HepG2 (cell line): ENCODE data around the gene FGA. TPM values are rescaled to one million over a fixed set of nuclear protein-coding genes. Genes with fewer than 3 reads are reported as not detected.

Source experiments
- ARNT ChIP-seq: fragments of 450-650 bp; IDR thresholded peaks from 2 replicates; pipeline ENCODE4 v1.6.1; 2017
- BRCA1 ChIP-seq: sonication (generic); formaldehyde crosslinking; IDR thresholded peaks from 2 replicates; pipeline ENCODE4 v1.4.0; 2020; ENCODE audit warnings: missing genetic modification reagents
- CBX1 ChIP-seq: IDR thresholded peaks from one replicate; pipeline ENCODE4 v1.6.1; 2016; ENCODE audit warnings: antibody characterized with exemption, low read depth
- KLF13 ChIP-seq: sonication (generic); formaldehyde crosslinking; IDR thresholded peaks from 2 replicates; pipeline ENCODE4 v1.4.0; 2020; ENCODE audit warnings: mild to moderate bottlenecking, missing genetic modification reagents
- MAFG ChIP-seq: sonication (generic); formaldehyde crosslinking; IDR thresholded peaks from 2 replicates; pipeline ENCODE4 v1.5.1; 2020; ENCODE audit warnings: mild to moderate bottlenecking, missing genetic modification reagents
- MEF2D ChIP-seq: sonication (generic); formaldehyde crosslinking; IDR thresholded peaks from 2 replicates; pipeline ENCODE4 v1.5.1; 2020; ENCODE audit warnings: mild to moderate bottlenecking, missing genetic modification reagents
- MYNN ChIP-seq: sonication (generic); formaldehyde crosslinking; IDR thresholded peaks from 2 replicates; pipeline ENCODE4 v1.4.0; 2020; ENCODE audit warnings: mild to moderate bottlenecking, low read depth, missing genetic modification reagents
- POLR2AphosphoS2 ChIP-seq: IDR thresholded peaks from 2 replicates; pipeline ENCODE4 v1.6.1; 2011; ENCODE audit warnings: low read depth, low read length, improper control_type of control experiment
- ZNF143 ChIP-seq: sonication (generic); formaldehyde crosslinking; IDR thresholded peaks from 2 replicates; pipeline ENCODE4 v1.4.0; 2020; ENCODE audit warnings: missing genetic modification reagents
- ZNF501 ChIP-seq: sonication (generic); formaldehyde crosslinking; IDR thresholded peaks from 2 replicates; pipeline ENCODE4 v1.5.1; 2020; ENCODE audit warnings: mild to moderate bottlenecking, moderate library complexity, missing genetic modification reagents
- ZNF713 ChIP-seq: sonication (generic); formaldehyde crosslinking; IDR thresholded peaks from 2 replicates; pipeline ENCODE4 v1.4.0; 2020; ENCODE audit warnings: mild to moderate bottlenecking, missing genetic modification reagents
- ZSCAN31 ChIP-seq: sonication (generic); formaldehyde crosslinking; IDR thresholded peaks from 2 replicates; pipeline ENCODE4 v1.5.0; 2020; ENCODE audit warnings: low read depth, mild to moderate bottlenecking, missing genetic modification reagents
- ZSCAN9 ChIP-seq: IDR thresholded peaks from 2 replicates; pipeline ENCODE4 v1.6.1; 2016; ENCODE audit warnings: borderline replicate concordance
- polyA plus RNA-seq, 8 experiments: library from polyadenylated mRNA; depleted of rRNA in 3 of 8; stranded (reverse) in 7 of 8; unstranded in 1 of 8; fragments of >200 nt; fragmentation: Illumina TruSeq in 4 of 8; extraction: Trizol in 4 of 8; gene quantifications; 2 replicates each; pipeline versions ENCODE4 v1.2.1 to v1.2.3, GENCODE V29; 2011 to 2016; ENCODE audit warnings: low read depth in 4 of 8, missing spikeins in 1 of 8, mixed read lengths in 1 of 8; ENCODE audit not compliant: insufficient read depth in 1 of 8
- total RNA-seq, 5 experiments: library from RNA; depleted of rRNA; stranded (reverse); fragments of >200 nt; fragmentation: Illumina TruSeq; extraction: Trizol; gene quantifications; 2 replicates each; pipeline ENCODE4 v1.2.3, GENCODE V29; 2016; ENCODE audit warnings: low read depth in 1 of 5
- TF ChIP-seq, protein P1 (sequence below): sonication (generic); formaldehyde crosslinking; IDR thresholded peaks from 2 replicates; pipeline ENCODE4 v1.4.0; 2020; ENCODE audit warnings: missing genetic modification reagents, borderline replicate concordance
- TF ChIP-seq, protein P2 (sequence below): sonication (generic); formaldehyde crosslinking; IDR thresholded peaks from 2 replicates; pipeline ENCODE4 v1.4.0; 2020; ENCODE audit warnings: missing genetic modification reagents
- TF ChIP-seq, protein P3 (sequence below): sonication (generic); formaldehyde crosslinking; IDR thresholded peaks from 2 replicates; pipeline ENCODE4 v1.4.0; 2020; ENCODE audit warnings: missing genetic modification reagents; ENCODE audit errors: not compliant biosample characterization
- TF ChIP-seq, protein P4 (sequence below), 2 experiments: sonication (generic) in 1 of 2; formaldehyde crosslinking in 1 of 2; IDR thresholded peaks; 2 replicates each; pipeline versions ENCODE4 v1.4.0 to v1.6.1; 2016 to 2020; ENCODE audit warnings: borderline replicate concordance in 1 of 2, low read depth in 1 of 2, mild to moderate bottlenecking in 1 of 2, missing genetic modification reagents in 1 of 2

FGA gene
- total and polyA plus RNA-seq, 2 of the 13 experiments (the other 11 are each of a cell fraction or from before 2014, with no cell fraction given), result 640 to 1,523 TPM

DNA sequence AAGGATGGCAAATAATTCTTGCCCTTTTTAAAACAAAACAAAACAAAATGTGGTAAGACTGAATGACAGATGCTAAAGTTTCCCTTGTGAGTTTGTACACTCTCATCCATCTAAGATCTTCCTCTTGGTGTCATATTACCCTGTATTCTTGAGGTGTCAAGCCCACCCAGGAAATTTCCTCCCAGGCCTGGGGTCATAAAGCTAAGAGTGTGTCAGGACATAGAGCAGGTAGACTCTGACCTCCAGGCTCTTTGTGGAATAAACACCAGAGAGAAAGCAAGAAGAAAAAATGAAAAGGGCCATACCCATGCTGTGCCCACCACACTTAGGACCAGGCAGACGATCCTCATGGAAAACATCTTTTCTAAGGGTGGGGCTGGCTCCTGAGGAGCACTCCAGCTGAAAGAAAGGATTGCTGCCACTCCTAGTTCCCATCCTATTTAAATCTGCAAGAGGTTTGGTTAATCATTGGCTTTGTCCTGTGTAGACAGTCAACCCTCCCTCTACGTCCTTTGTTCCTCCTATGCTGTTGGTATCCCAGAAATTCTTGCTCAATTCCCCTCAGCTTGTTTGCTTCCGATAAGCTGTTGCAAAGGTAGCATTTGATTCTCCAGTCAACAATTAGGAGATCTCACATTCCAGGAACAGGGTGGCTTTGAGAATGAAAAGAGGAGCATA lies at the start of gene FGA (continued):
- TF ChIP-seq, protein P1, sequence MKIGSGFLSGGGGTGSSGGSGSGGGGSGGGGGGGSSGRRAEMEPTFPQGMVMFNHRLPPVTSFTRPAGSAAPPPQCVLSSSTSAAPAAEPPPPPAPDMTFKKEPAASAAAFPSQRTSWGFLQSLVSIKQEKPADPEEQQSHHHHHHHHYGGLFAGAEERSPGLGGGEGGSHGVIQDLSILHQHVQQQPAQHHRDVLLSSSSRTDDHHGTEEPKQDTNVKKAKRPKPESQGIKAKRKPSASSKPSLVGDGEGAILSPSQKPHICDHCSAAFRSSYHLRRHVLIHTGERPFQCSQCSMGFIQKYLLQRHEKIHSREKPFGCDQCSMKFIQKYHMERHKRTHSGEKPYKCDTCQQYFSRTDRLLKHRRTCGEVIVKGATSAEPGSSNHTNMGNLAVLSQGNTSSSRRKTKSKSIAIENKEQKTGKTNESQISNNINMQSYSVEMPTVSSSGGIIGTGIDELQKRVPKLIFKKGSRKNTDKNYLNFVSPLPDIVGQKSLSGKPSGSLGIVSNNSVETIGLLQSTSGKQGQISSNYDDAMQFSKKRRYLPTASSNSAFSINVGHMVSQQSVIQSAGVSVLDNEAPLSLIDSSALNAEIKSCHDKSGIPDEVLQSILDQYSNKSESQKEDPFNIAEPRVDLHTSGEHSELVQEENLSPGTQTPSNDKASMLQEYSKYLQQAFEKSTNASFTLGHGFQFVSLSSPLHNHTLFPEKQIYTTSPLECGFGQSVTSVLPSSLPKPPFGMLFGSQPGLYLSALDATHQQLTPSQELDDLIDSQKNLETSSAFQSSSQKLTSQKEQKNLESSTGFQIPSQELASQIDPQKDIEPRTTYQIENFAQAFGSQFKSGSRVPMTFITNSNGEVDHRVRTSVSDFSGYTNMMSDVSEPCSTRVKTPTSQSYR (CRISPR knock-in tag), result peak; percentile 54; the same call in 1 of the 2 replicates
- TF ChIP-seq BRCA1 (CRISPR knock-in tag) (no peak), CBX1 (no peak), ARNT (no peak), MYNN (CRISPR knock-in tag) (0 out of 2 replicates have a peak, but pooled peaks have one; percentile 29), KLF13 (CRISPR knock-in tag) (no peak), ZSCAN31 (peak; percentile 42; the same call in 1 of the 2 replicates), MAFG (CRISPR knock-in tag) (no peak), ZSCAN9 (CRISPR knock-in tag) (peak; percentile 89; the same call in 1 of the 2 replicates), MEF2D (CRISPR knock-in tag) (peak; percentile 96), POLR2AphosphoS2 (no peak), ZNF501 (CRISPR knock-in tag) (0 out of 2 replicates have a peak, but pooled peaks have one; percentile 41), ZNF143 (no peak), ZNF713 (CRISPR knock-in tag) (no peak)
- TF ChIP-seq, protein P2, sequence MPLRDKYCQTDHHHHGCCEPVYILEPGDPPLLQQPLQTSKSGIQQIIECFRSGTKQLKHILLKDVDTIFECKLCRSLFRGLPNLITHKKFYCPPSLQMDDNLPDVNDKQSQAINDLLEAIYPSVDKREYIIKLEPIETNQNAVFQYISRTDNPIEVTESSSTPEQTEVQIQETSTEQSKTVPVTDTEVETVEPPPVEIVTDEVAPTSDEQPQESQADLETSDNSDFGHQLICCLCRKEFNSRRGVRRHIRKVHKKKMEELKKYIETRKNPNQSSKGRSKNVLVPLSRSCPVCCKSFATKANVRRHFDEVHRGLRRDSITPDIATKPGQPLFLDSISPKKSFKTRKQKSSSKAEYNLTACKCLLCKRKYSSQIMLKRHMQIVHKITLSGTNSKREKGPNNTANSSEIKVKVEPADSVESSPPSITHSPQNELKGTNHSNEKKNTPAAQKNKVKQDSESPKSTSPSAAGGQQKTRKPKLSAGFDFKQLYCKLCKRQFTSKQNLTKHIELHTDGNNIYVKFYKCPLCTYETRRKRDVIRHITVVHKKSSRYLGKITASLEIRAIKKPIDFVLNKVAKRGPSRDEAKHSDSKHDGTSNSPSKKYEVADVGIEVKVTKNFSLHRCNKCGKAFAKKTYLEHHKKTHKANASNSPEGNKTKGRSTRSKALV, result peak; percentile 57; the same call in 1 of the 2 replicates
- TF ChIP-seq, protein P3, sequence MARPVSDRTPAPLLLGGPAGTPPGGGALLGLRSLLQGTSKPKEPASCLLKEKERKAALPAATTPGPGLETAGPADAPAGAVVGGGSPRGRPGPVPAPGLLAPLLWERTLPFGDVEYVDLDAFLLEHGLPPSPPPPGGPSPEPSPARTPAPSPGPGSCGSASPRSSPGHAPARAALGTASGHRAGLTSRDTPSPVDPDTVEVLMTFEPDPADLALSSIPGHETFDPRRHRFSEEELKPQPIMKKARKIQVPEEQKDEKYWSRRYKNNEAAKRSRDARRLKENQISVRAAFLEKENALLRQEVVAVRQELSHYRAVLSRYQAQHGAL (CRISPR knock-in tag), result no peak
- TF ChIP-seq, protein P4, sequence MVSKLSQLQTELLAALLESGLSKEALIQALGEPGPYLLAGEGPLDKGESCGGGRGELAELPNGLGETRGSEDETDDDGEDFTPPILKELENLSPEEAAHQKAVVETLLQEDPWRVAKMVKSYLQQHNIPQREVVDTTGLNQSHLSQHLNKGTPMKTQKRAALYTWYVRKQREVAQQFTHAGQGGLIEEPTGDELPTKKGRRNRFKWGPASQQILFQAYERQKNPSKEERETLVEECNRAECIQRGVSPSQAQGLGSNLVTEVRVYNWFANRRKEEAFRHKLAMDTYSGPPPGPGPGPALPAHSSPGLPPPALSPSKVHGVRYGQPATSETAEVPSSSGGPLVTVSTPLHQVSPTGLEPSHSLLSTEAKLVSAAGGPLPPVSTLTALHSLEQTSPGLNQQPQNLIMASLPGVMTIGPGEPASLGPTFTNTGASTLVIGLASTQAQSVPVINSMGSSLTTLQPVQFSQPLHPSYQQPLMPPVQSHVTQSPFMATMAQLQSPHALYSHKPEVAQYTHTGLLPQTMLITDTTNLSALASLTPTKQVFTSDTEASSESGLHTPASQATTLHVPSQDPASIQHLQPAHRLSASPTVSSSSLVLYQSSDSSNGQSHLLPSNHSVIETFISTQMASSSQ (IDR thresholded peaks at IDR 0.05; ENCODE audit: low read depth), result peak; percentile 100
- TF ChIP-seq, protein P4 (CRISPR knock-in tag; IDR thresholded peaks at IDR 0.05; ENCODE audit: borderline replicate concordance), result peak; percentile 100
